ENCODE results near the gene DPP7. TPM values are rescaled to one million over a fixed set of nuclear protein-coding genes. Genes with fewer than 3 reads are reported as not detected.

The DPP7 gene
- total RNA-seq, 1 experiment from 2014 or later, result 291 TPM

DNA sequence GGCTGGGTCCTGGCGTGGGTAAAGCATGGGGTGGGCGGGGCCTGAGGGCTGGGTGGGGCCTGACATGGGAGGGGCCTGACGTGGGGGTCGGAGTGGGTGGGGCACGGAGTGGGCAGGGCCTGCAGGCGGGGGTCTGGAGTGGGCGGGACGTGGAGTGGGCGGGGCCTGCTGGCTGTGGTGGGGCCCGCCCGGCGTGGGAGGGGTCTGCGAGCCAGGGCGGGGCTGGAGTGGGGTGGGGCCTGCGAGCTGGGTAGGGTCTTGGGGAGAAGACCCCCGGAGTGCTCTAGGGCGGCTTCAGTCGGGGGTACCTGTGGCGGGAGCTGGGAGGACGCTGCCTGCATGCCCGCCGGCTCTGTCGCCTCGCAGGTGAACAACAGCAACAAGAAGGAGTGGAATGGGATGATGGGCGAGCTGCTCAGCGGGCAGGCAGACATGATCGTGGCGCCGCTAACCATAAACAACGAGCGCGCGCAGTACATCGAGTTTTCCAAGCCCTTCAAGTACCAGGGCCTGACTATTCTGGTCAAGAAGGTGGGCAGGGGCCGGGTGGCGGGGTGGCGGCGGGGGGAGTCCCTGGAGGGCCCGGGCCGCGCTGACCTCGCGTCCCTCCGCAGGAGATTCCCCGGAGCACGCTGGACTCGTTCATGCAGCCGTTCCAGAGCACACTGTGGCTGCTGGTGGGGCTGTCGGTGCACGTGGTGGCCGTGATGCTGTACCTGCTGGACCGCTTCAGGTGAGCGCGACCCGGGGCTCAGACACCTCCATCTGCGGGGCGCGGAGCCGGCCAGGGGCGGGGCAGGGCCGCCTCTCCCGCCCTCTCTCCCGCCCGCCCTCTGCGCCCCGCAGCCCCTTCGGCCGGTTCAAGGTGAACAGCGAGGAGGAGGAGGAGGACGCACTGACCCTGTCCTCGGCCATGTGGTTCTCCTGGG lies 47.3 kb upstream of the DPP7 start:
- Histone ChIP-seq H3K79me2 (ENCODE audit: insufficient read depth, low read length) (no peaks in the 10 kb centered on the region), H3K9me3 (ENCODE audit: control insufficient read depth in 1 of 2, insufficient read depth in 1 of 2, low read depth in 1 of 2, low read length in 2 of 2) (no peaks in the 10 kb centered on the region), H3K36me3 (ENCODE audit: control insufficient read depth in 1 of 2, insufficient read depth in 2 of 2, low read length in 2 of 2) (no peaks in the 10 kb centered on the region), H3K27me3 (ENCODE audit: insufficient read depth, low read length) (no peaks in the 10 kb centered on the region), H3K4me3 (replicated peaks in 1 of 2; ENCODE audit: low read depth in 1 of 2, low read length in 2 of 2) (peak overlapping the region; percentile 59 to 70), H3K4me1 (ENCODE audit: control insufficient read depth in 1 of 2, insufficient read depth in 2 of 2, low read length in 2 of 2) (peaks cover 7 to 52% of the 10 kb centered on the region in 2 experiments; a peak in 3 of 4 replicates), H3K9me2 (ENCODE audit: insufficient read depth) (no peaks in the 10 kb centered on the region), H2AFZ (ENCODE audit: low read depth, low read length, poor library complexity, severe bottlenecking) (no peak overlapping the region), H3K9ac (ENCODE audit: low read length) (peak overlapping the region; percentile 77), H4K20me1 (ENCODE audit: insufficient read depth) (no peaks in the 10 kb centered on the region), H3K27ac (ENCODE audit: low read depth, low read length) (peak overlapping the region; percentile 82), H3K4me2 (ENCODE audit: low read length) (peak overlapping the region; percentile 98)
- intact Hi-C loops (cut with micrococcal nuclease), result loop anchor here (2.0 kb wide), 2 partner anchors 43 to 61 kb away; partner anchors contain the start of gene RNF208
- ChIA-PET RAD21 (ENCODE audit: low non-redundant PET in 1 of 2, low total read pairs in 2 of 2, uncharacterized antibody in 2 of 2, unreplicated experiment in 2 of 2) (interaction anchor here in 1 of 2 experiments (0.7 to 1.0 kb wide), 3 partner anchors 11 to 132 kb away, joined by 3 to 7 read pairs (median 4); no protein-coding TSS in a partner anchor), CTCF (interaction anchor here (1.1 to 1.9 kb wide), 5 partner anchors 10 to 75 kb away, joined by 3 to 15 read pairs (median 7); partner anchors contain the start of gene SSNA1), POLR2A (interaction anchor here (0.7 to 2.5 kb wide), 12 partner anchors 8 to 102 kb away, joined by 3 to 16 read pairs (median 5); partner anchors contain the start of genes ANAPC2, LRRC26, SSNA1 and TUBB4B)
- BruUV-seq (replicated peaks), result no TSS peak
- no peak for TF ChIP-seq JUND (IDR thresholded peaks at IDR 0.05)
- TF ChIP-seq ELF1 (IDR thresholded peaks at IDR 0.05; ENCODE audit: borderline replicate concordance, low read depth), result no peak
- TF ChIP-seq CBX3 (IDR thresholded peaks at IDR 0.05; ENCODE audit: low read depth), result no peak
- no peak for TF ChIP-seq FOSL1 (IDR thresholded peaks at IDR 0.05; ENCODE audit: low read depth)
- TF ChIP-seq TCF7L2 (IDR thresholded peaks at IDR 0.05; ENCODE audit: borderline replicate concordance, extremely low read depth, insufficient read depth, insufficient read length), result no peak
- no peak for TF ChIP-seq EZH2 (IDR thresholded peaks at IDR 0.05)
- no peak for TF ChIP-seq CEBPB (IDR thresholded peaks at IDR 0.05; ENCODE audit: low read depth)
- TF ChIP-seq SP1 (IDR thresholded peaks at IDR 0.05; ENCODE audit: low read depth), result no peak
- no peak for TF ChIP-seq YY1 (IDR thresholded peaks at IDR 0.05; ENCODE audit: extremely low read depth, insufficient replicate concordance, low read depth, low read length)
- TF ChIP-seq, protein P1, sequence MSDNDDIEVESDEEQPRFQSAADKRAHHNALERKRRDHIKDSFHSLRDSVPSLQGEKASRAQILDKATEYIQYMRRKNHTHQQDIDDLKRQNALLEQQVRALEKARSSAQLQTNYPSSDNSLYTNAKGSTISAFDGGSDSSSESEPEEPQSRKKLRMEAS (IDR thresholded peaks at IDR 0.05), result no peak
- TF ChIP-seq ZNF274 (IDR thresholded peaks at IDR 0.05; ENCODE audit: low read depth, low read length), result no peak
- TF ChIP-seq, protein P2, sequence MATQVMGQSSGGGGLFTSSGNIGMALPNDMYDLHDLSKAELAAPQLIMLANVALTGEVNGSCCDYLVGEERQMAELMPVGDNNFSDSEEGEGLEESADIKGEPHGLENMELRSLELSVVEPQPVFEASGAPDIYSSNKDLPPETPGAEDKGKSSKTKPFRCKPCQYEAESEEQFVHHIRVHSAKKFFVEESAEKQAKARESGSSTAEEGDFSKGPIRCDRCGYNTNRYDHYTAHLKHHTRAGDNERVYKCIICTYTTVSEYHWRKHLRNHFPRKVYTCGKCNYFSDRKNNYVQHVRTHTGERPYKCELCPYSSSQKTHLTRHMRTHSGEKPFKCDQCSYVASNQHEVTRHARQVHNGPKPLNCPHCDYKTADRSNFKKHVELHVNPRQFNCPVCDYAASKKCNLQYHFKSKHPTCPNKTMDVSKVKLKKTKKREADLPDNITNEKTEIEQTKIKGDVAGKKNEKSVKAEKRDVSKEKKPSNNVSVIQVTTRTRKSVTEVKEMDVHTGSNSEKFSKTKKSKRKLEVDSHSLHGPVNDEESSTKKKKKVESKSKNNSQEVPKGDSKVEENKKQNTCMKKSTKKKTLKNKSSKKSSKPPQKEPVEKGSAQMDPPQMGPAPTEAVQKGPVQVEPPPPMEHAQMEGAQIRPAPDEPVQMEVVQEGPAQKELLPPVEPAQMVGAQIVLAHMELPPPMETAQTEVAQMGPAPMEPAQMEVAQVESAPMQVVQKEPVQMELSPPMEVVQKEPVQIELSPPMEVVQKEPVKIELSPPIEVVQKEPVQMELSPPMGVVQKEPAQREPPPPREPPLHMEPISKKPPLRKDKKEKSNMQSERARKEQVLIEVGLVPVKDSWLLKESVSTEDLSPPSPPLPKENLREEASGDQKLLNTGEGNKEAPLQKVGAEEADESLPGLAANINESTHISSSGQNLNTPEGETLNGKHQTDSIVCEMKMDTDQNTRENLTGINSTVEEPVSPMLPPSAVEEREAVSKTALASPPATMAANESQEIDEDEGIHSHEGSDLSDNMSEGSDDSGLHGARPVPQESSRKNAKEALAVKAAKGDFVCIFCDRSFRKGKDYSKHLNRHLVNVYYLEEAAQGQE (IDR thresholded peaks at IDR 0.05; ENCODE audit: low read depth), result no peak
- TF ChIP-seq, protein P3, sequence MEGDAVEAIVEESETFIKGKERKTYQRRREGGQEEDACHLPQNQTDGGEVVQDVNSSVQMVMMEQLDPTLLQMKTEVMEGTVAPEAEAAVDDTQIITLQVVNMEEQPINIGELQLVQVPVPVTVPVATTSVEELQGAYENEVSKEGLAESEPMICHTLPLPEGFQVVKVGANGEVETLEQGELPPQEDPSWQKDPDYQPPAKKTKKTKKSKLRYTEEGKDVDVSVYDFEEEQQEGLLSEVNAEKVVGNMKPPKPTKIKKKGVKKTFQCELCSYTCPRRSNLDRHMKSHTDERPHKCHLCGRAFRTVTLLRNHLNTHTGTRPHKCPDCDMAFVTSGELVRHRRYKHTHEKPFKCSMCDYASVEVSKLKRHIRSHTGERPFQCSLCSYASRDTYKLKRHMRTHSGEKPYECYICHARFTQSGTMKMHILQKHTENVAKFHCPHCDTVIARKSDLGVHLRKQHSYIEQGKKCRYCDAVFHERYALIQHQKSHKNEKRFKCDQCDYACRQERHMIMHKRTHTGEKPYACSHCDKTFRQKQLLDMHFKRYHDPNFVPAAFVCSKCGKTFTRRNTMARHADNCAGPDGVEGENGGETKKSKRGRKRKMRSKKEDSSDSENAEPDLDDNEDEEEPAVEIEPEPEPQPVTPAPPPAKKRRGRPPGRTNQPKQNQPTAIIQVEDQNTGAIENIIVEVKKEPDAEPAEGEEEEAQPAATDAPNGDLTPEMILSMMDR (IDR thresholded peaks at IDR 0.05 in 2 of 3, conservative IDR thresholded peaks at IDR 0.05 in 1 of 3; ENCODE audit: borderline replicate concordance in 1 of 3, insufficient read depth in 1 of 3, low read depth in 2 of 3, low read length in 2 of 3), result no peak
- no peak for TF ChIP-seq EZH2phosphoT487 (IDR thresholded peaks at IDR 0.05; ENCODE audit: borderline replicate concordance)
- DNase-seq (ENCODE audit: low read depth, low spot score) (peak; percentile 36), ATAC-seq (peak; percentile 43)
